ENCODE data around the gene USP16.

Gene USP16

GRCh38 chr21:28991861-28992525, 32.5 kb upstream of the USP16 start:
- peak overlapping the region; percentile 97 for H3K4me3 ChIP-seq (ENCODE audit: low read depth, low read length)
- no peak for TF ChIP-seq POLR2A (IDR thresholded peaks at IDR 0.05; ENCODE audit: extremely low read depth, insufficient read length)
- TF ChIP-seq, protein P1, sequence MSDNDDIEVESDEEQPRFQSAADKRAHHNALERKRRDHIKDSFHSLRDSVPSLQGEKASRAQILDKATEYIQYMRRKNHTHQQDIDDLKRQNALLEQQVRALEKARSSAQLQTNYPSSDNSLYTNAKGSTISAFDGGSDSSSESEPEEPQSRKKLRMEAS (IDR thresholded peaks at IDR 0.05; ENCODE audit: low read depth, low read length) = no peak
- no peak; the same call in 1 of the 2 replicates for TF ChIP-seq MYC (IDR thresholded peaks at IDR 0.05; ENCODE audit: low read depth, low read length)
- TF ChIP-seq, protein P2, sequence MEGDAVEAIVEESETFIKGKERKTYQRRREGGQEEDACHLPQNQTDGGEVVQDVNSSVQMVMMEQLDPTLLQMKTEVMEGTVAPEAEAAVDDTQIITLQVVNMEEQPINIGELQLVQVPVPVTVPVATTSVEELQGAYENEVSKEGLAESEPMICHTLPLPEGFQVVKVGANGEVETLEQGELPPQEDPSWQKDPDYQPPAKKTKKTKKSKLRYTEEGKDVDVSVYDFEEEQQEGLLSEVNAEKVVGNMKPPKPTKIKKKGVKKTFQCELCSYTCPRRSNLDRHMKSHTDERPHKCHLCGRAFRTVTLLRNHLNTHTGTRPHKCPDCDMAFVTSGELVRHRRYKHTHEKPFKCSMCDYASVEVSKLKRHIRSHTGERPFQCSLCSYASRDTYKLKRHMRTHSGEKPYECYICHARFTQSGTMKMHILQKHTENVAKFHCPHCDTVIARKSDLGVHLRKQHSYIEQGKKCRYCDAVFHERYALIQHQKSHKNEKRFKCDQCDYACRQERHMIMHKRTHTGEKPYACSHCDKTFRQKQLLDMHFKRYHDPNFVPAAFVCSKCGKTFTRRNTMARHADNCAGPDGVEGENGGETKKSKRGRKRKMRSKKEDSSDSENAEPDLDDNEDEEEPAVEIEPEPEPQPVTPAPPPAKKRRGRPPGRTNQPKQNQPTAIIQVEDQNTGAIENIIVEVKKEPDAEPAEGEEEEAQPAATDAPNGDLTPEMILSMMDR (IDR thresholded peaks at IDR 0.05; ENCODE audit: low read depth, low read length) = no peak
- DNase-seq (ENCODE audit: low read depth) = peak; percentile 29

DNA sequence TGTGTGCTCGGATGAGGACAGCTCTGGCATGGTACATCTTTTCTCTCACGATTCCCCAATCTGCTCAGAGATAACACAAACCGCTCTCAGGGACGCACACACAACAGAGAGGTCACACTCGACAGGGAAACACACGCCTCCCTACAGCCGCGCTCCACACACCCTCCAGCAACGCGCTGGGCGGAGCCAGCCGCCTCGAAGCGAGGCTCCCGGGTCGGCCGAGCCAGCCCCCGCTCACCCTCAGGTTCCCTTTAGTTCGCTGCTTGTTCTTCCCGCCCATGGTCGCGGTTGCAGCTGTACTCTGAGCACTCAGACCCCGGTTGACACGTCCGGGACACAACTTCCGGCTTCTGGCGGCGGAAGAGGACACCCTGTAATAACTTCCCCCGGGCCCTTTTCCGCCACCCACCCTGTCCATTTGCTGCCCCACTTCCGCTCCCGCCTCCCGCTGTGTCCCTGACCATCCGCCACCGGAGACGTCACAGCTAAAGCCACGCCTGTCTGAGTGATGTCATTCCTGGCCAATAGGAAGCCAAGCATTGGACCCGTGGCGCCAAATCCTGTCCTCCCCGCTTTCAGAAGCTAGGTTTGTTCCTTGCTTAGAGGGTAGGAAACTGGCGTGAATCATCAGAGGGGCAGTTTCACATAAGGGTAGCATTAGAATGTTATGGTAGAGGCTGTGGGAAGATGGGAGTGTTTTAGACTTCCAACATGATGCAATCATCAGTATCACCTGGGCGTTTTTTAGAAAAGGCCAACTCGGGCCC, 31.8 kb upstream of the USP16 start, which contains the start of gene LTN1:
TSS of gene LTN1 (minus strand) at position 352 of the 767 bp plus-strand sequence. CDS start at position 280, 72 bp downstream.
- peak within 1 kb of the TSS; percentile 97 for H3K4me3 ChIP-seq (ENCODE audit: low read depth, low read length)
- DNase-seq (ENCODE audit: low read depth) = peak; percentile 99
- TF ChIP-seq, protein P1 (IDR thresholded peaks at IDR 0.05; ENCODE audit: low read depth, low read length) = peak; percentile 62; the same call in 1 of the 2 replicates
- TF ChIP-seq MYC (IDR thresholded peaks at IDR 0.05; ENCODE audit: low read depth, low read length) = no peak; the same call in 1 of the 2 replicates
- peak; percentile 71 for TF ChIP-seq POLR2A (IDR thresholded peaks at IDR 0.05; ENCODE audit: extremely low read depth, insufficient read length)

DNA sequence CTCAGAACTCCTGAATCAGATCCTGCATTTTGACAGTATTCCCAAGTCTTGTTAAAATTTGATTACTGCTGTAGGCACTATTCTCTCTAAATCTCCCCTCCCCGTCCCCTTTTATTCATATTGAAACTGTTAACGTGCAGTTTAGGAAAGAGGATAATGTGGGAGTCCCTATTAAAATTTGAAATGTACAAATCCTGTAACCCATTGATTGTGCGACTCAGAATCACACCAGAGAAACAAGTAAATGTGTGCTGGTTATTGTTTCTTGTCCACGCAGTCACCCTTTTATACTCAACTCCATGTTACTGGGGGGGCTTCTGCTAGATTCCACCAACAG, 31.2 kb upstream of the USP16 start:
- peak overlapping the region; percentile 60 for H3K4me3 ChIP-seq (ENCODE audit: low read depth, low read length)
- TF ChIP-seq, protein P1 (IDR thresholded peaks at IDR 0.05; ENCODE audit: low read depth, low read length) = no peak
- no peak for TF ChIP-seq POLR2A (IDR thresholded peaks at IDR 0.05; ENCODE audit: extremely low read depth, insufficient read length)
- TF ChIP-seq, protein P2 (IDR thresholded peaks at IDR 0.05; ENCODE audit: low read depth, low read length) = no peak
- no peak for DNase-seq (ENCODE audit: low read depth)

- H3K4me3 ChIP-seq (ENCODE audit: low read depth, low read length) = peak overlapping the region; percentile 98
- TF ChIP-seq, protein P1 (IDR thresholded peaks at IDR 0.05; ENCODE audit: low read depth, low read length) = peak; percentile 85
- TF ChIP-seq POLR2A (IDR thresholded peaks at IDR 0.05; ENCODE audit: extremely low read depth, insufficient read length) (peak; percentile 97), MYC (IDR thresholded peaks at IDR 0.05; ENCODE audit: low read depth, low read length) (peak; percentile 85)
- TF ChIP-seq, protein P2 (IDR thresholded peaks at IDR 0.05; ENCODE audit: low read depth, low read length) = no peak
- peak; percentile 98 for DNase-seq (ENCODE audit: low read depth)
These were observed 21.9 kb upstream of the USP16 start for GRCh38 chr21:29002442-29003144.

DNA sequence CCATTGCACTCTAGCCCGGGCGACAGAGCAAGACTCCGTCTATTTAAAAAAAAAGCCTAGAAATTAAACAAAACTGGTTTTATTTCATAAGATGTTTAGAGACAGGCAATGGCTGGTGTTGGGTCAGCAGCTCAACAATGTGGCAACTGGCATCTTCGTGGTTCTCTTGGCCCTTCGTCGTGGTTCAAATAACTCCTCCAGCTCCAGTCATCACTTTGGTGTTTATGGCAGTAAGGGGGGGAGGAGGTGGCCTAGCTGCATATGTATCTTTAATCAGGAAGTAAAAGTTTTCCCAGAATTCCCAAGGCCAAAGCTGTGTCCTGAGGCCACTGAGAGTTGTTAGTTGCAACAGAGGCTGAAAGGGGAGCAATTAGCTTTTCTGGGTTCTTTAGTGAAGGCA, 18.8 kb upstream of the USP16 start:
- peak; percentile 12 for DNase-seq (ENCODE audit: low read depth)
- no peak overlapping the region for H3K4me3 ChIP-seq (ENCODE audit: low read depth, low read length)
- no peak for TF ChIP-seq POLR2A (IDR thresholded peaks at IDR 0.05; ENCODE audit: extremely low read depth, insufficient read length)
- TF ChIP-seq, protein P2 (IDR thresholded peaks at IDR 0.05; ENCODE audit: low read depth, low read length) = no peak
- TF ChIP-seq, protein P1 (IDR thresholded peaks at IDR 0.05; ENCODE audit: low read depth, low read length) = no peak
- no peak for TF ChIP-seq MYC (IDR thresholded peaks at IDR 0.05; ENCODE audit: low read depth, low read length)
